Naive B cell (primary cell): Measurements from ENCODE around the gene EPDR1. TPM values are rescaled to one million over a fixed set of nuclear protein-coding genes. Genes with fewer than 3 reads are reported as not detected.
A peak's percentile ranks its signal among the peaks of the same experiment; 100 is the strongest.

Source experiments
- ATAC-seq, 2 donors: fragments of 150-1000 bp; cut with Tn5 transposase; 2 replicates each; pipeline ENCODE4 v1.10.0; 2021; ENCODE audit warnings: low read depth in 2 of 2, mild to moderate bottlenecking in 2 of 2, moderate library complexity in 2 of 2
- DNase-seq: peaks from one replicate; pipeline ENCODE4 v3.0.0; 2022
- H3K27ac Mint-ChIP-seq, 6 donors: one replicate each; pipeline ENCODE4 v1.8.0; 2020 to 2022; ENCODE audit warnings: mild to moderate bottlenecking in 6 of 6, mixed read lengths in 6 of 6, moderate library complexity in 5 of 6, inconsistent platforms in 2 of 6
- H3K27me3 Mint-ChIP-seq, 3 donors: one replicate each; pipeline ENCODE4 v1.8.0; 2021 to 2022; ENCODE audit warnings: mixed read lengths in 3 of 3, mild to moderate bottlenecking in 1 of 3
- H3K36me3 Mint-ChIP-seq, 2 donors: one replicate each; pipeline ENCODE4 v1.8.0; 2020 to 2022; ENCODE audit warnings: mixed read lengths in 2 of 2, inconsistent platforms in 1 of 2, mild to moderate bottlenecking in 1 of 2
- H3K4me1 Mint-ChIP-seq, 3 donors: one replicate each; pipeline ENCODE4 v1.8.0; 2020 to 2022; ENCODE audit warnings: mixed read lengths in 3 of 3, inconsistent platforms in 1 of 3, mild to moderate bottlenecking in 1 of 3, moderate library complexity in 1 of 3
- H3K4me3 Mint-ChIP-seq, 8 donors: one replicate each; pipeline ENCODE4 v1.8.0; 2020 to 2022; ENCODE audit warnings: mild to moderate bottlenecking in 8 of 8, mixed read lengths in 8 of 8, moderate library complexity in 8 of 8, inconsistent platforms in 2 of 8
- H3K9me3 Mint-ChIP-seq, 7 donors: one replicate each; pipeline ENCODE4 v1.8.0; 2020 to 2022; ENCODE audit warnings: mixed read lengths in 7 of 7, mild to moderate bottlenecking in 5 of 7, inconsistent platforms in 2 of 7, moderate library complexity in 1 of 7
- polyA plus RNA-seq, 6 donors: library from polyadenylated mRNA; unstranded; fragments of 300-500 nt; fragmentation: Illumina TruSeq; gene quantifications; one replicate each; pipeline ENCODE4 v1.2.3, GENCODE V29; 2021; ENCODE audit warnings: low read depth in 6 of 6

Gene EPDR1
- polyA plus RNA-seq, 6 donors from 2014 or later = 0.41 to 0.48 TPM; not detected in 4

DNA sequence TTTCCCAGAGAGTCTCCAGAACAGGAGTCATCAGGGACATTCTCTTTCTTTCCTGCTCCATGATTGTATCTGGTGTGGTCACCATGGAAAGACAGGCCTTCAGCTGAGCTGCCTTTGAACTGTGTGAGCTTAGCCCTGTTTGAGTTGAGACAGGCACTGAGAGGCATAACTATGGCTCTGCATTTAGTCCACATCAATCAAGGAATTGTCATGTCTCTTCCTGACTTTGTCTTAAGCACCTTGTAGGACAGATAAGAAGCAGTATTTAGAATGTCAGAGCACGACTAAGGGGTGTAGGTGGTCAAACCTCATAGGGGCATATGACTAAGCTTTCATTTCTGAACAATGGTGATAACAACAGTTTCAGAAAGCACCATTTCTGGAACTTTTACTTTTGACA is 53.5 kb downstream of the EPDR1 start:
- Mint-ChIP-seq H3K36me3 (no peaks in the 10 kb centered on the region), H3K4me1 (no peaks in the 10 kb centered on the region), H3K9me3 (no peaks in the 10 kb centered on the region), H3K4me3 (no peak overlapping the region), H3K27me3 (no peaks in the 10 kb centered on the region), H3K27ac (no peak overlapping the region)
- ATAC-seq (no peak), DNase-seq (no peak)

- DNase-seq = no peak
- H3K27me3 Mint-ChIP-seq = no peaks in the 10 kb centered on the region
- H3K4me3 Mint-ChIP-seq = no peak overlapping the region
- H3K9me3 Mint-ChIP-seq = no peaks in the 10 kb centered on the region
- no peak overlapping the region for H3K27ac Mint-ChIP-seq
- ATAC-seq = no peak
- H3K4me1 Mint-ChIP-seq = no peaks in the 10 kb centered on the region
- H3K36me3 Mint-ChIP-seq = no peaks in the 10 kb centered on the region
Measured at GRCh38 chr7:37974711-37975110, 54.3 kb downstream of the EPDR1 start.

DNA sequence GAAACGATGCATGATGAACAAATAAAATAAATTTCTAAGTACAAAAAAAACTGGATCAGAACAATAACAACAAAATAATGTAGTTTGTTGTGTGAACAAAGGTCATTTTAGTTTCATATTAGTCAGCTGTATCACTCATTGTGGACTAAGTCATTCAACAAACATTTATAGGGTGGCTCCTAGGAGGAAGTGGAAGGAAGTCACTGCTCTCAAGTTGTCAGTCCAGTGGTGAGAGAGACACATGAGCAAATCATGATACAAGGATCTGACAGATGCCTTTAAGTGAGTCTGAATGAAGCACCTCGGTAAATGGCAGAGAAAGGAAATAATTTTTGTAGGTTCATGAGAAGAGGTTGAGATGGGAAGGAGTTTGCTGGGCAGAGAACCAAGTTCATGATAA is 56.8 kb downstream of the EPDR1 start:
- Mint-ChIP-seq H3K4me1 (no peaks in the 10 kb centered on the region), H3K27me3 (no peaks in the 10 kb centered on the region), H3K36me3 (no peaks in the 10 kb centered on the region), H3K27ac (peak overlapping the region in 1 of 6 donors; percentile 2), H3K9me3 (no peaks in the 10 kb centered on the region), H3K4me3 (no peak overlapping the region)
- no peak for ATAC-seq
- no peak for DNase-seq

- Mint-ChIP-seq H3K4me3 (no peak overlapping the region), H3K4me1 (no peaks in the 10 kb centered on the region), H3K9me3 (peaks cover 0 to 4% (median 0%) of the 10 kb centered on the region in 7 donors), H3K36me3 (no peaks in the 10 kb centered on the region), H3K27me3 (no peaks in the 10 kb centered on the region), H3K27ac (no peak overlapping the region)
- DNase-seq = no peak
- no peak for ATAC-seq
Measured at GRCh38 chr7:37981664-37982063, 61.2 kb downstream of the EPDR1 start.

GRCh38 chr7:37982423-37982822 is 62.0 kb downstream of the EPDR1 start:
- no peak overlapping the region for H3K4me3 Mint-ChIP-seq
- ATAC-seq = no peak

GRCh38 chr7:37984750-37985390 is 64.4 kb downstream of the EPDR1 start:
- Mint-ChIP-seq H3K27me3 (no peaks in the 10 kb centered on the region), H3K4me1 (no peaks in the 10 kb centered on the region), H3K9me3 (peaks cover 0 to 4% (median 0%) of the 10 kb centered on the region in 7 donors), H3K4me3 (no peak overlapping the region), H3K36me3 (no peaks in the 10 kb centered on the region), H3K27ac (no peak overlapping the region)
- DNase-seq (no peak), ATAC-seq (no peak)

More at GRCh38 chr7:37982423-37982822, 62.0 kb downstream of the EPDR1 start:
- Mint-ChIP-seq H3K36me3 (no peaks in the 10 kb centered on the region), H3K27me3 (no peaks in the 10 kb centered on the region), H3K27ac (no peak overlapping the region), H3K9me3 (peaks cover 0 to 4% (median 0%) of the 10 kb centered on the region in 7 donors), H3K4me1 (no peaks in the 10 kb centered on the region)
- DNase-seq = no peak

GRCh38 chr7:37986908-37987330 is 66.5 kb downstream of the EPDR1 start:
- Mint-ChIP-seq H3K36me3 (no peaks in the 10 kb centered on the region), H3K4me3 (no peak overlapping the region), H3K9me3 (peaks cover 0 to 4% (median 0%) of the 10 kb centered on the region in 7 donors), H3K4me1 (no peaks in the 10 kb centered on the region), H3K27me3 (no peaks in the 10 kb centered on the region), H3K27ac (no peak overlapping the region)
- no peak for DNase-seq
- no peak for ATAC-seq

- H3K36me3 Mint-ChIP-seq = no peaks in the 10 kb centered on the region
- H3K27ac Mint-ChIP-seq = no peak overlapping the region
- DNase-seq (no peak), ATAC-seq (no peak)
- H3K27me3 Mint-ChIP-seq = no peaks in the 10 kb centered on the region
- no peaks in the 10 kb centered on the region for H3K4me1 Mint-ChIP-seq
- H3K4me3 Mint-ChIP-seq = no peak overlapping the region
- peaks cover 0 to 4% (median 0%) of the 10 kb centered on the region in 7 donors for H3K9me3 Mint-ChIP-seq
Measured at GRCh38 chr7:37987732-37988131, 67.3 kb downstream of the EPDR1 start.

DNA sequence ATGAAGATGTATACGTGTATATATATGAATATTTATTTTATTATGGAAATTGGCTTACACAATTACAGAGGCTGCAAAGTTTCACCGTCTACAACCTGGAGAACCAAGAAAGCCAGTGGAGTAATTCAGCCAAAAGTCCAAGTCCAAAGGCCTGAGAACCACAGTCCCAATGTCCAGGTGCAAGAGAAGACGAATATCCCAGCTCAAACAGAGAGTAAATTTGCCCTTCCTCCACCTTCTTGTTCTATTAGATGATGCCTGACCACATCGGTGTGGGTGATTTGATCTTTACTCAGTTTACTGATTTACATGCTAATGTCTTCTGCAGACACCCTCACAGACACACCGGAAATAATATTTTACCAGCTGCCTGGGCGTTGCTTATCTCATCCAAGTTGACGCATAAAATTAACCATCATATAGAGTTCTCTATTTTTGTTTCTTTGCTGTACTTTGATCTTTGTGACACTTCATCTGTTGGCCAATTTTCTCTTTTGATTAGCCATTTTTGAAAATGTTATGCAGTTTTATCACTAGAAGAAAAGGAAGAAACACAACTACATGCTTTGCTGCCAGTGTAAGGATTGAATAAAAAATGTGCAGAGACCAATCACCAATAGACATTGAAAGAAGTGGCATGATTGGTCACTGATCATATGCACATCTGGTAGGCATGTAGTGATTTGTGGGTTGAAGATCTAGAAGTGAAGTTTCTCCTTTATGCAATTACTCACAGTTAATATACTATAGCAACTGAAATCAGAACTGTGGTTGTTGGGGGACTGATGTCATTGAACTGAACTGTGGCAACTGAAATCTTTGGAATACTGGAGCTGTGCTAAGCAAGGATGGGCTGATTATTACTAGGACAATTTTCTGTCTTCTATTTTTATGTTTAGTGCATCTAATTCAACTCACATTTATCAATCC is 68.5 kb downstream of the EPDR1 start:
- ATAC-seq = no peak
- no peaks in the 10 kb centered on the region for H3K36me3 Mint-ChIP-seq
- no peak overlapping the region for H3K27ac Mint-ChIP-seq
- no peaks in the 10 kb centered on the region for H3K27me3 Mint-ChIP-seq
- DNase-seq = no peak
- no peaks in the 10 kb centered on the region for H3K4me1 Mint-ChIP-seq
- no peak overlapping the region for H3K4me3 Mint-ChIP-seq
- no peaks in the 10 kb centered on the region for H3K9me3 Mint-ChIP-seq

DNA sequence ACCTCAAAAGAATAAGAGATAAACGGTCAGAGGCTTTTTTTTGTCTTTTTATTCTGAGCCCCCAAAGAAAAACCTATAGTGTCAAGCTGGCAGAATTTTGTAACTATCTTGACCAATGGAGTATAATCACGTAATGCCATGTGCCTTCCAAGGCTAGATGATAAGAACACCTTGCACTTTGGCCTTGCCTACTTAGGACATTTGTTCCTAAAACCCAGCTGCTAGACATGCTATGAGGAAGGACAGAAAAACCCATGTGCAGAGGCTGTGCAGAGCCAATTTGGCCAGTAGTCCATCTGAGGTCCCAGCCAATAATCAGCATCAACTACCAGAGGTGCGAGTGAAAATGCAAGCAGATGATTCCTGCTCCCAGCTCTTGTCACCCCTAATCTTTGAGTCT is 69.9 kb downstream of the EPDR1 start:
- no peak overlapping the region for H3K27ac Mint-ChIP-seq
- no peaks in the 10 kb centered on the region for H3K4me1 Mint-ChIP-seq
- DNase-seq (no peak), ATAC-seq (no peak)
- H3K36me3 Mint-ChIP-seq = no peaks in the 10 kb centered on the region
- peaks cover 0 to 5% (median 0%) of the 10 kb centered on the region in 7 donors for H3K9me3 Mint-ChIP-seq
- no peaks in the 10 kb centered on the region for H3K27me3 Mint-ChIP-seq
- H3K4me3 Mint-ChIP-seq = no peak overlapping the region

DNA sequence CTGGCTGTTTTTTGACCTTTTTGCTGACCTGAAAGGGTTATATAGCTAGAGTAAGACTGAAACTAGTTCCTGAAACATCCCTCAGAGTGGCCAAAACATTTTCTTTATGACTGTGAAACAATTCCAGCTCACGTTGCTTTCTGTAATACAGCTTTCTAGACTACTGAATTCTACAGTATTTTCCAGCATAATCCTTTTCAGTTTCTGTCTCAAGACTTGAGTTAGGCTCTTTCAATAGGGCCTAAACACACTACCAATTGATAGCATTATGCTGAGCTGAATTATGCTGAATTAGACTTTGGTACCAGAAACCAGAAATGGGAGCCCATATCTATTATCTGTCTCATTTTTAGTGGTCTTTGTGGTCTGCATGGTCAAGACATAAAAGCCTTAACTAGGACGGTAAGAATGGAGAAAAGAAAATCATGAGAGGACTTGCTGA is 72.6 kb downstream of the EPDR1 start:
- ATAC-seq = no peak
- H3K4me3 Mint-ChIP-seq = no peak overlapping the region

DNA sequence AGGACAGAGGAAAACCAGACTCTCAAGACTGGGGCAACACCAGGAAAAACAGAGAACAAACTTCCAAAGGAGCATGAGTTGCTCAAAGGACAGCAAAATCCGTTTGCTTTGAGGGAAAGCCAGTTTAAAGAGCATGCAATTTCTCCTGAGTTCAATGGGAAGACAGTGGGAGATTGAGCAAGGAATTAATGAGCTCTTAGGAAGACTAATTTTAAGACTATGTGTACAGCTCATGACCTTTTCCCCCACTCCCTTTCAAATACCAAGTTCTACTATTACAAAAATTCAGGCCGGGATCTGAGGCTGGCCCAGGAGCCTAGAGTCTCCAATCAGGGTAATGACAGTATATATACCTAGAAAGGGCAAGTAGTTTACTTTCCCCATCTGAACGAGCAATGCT is 79.2 kb downstream of the EPDR1 start:
- H3K4me1 Mint-ChIP-seq = no peaks in the 10 kb centered on the region
- H3K27me3 Mint-ChIP-seq = no peaks in the 10 kb centered on the region
- no peak for ATAC-seq
- no peaks in the 10 kb centered on the region for H3K36me3 Mint-ChIP-seq
- H3K9me3 Mint-ChIP-seq = peaks cover 0 to 8% (median 2%) of the 10 kb centered on the region in 7 donors
- DNase-seq = no peak
- no peak overlapping the region for H3K27ac Mint-ChIP-seq
- no peak overlapping the region for H3K4me3 Mint-ChIP-seq

More for the DNA sequence above, 72.6 kb downstream of the EPDR1 start:
- Mint-ChIP-seq H3K36me3 (no peaks in the 10 kb centered on the region), H3K9me3 (peaks cover 0 to 11% (median 4%) of the 10 kb centered on the region in 7 donors), H3K4me1 (no peaks in the 10 kb centered on the region), H3K27me3 (no peaks in the 10 kb centered on the region), H3K27ac (no peak overlapping the region)
- DNase-seq = no peak

DNA sequence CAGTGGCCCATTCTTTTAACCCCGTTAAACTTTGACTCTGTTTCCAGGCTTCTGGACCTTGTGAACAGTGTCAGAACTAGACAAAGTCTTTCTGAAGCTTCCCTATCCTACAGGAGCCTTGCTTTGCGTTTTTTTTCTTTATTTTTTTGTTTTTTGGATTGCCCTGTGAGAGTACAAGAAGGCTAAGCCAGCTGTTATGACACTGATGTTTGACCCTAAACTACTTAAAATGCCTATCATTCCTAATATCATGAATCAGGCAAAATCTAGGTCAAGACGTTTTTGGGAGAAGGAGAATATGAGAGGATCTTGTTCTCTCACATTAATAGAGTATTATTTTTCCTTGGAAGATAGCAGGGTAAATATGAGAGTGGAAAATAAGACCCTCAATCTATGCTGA is 79.8 kb downstream of the EPDR1 start:
- H3K9me3 Mint-ChIP-seq = peaks cover 0 to 8% (median 2%) of the 10 kb centered on the region in 7 donors
- ATAC-seq = no peak

More for the DNA sequence above, 79.8 kb downstream of the EPDR1 start:
- Mint-ChIP-seq H3K4me3 (no peak overlapping the region), H3K27me3 (no peaks in the 10 kb centered on the region), H3K36me3 (no peaks in the 10 kb centered on the region), H3K4me1 (no peaks in the 10 kb centered on the region), H3K27ac (no peak overlapping the region)
- no peak for DNase-seq
